ENCODE results near the gene RPS6KA5.
"Not testable (repeated sequence)": the region's sequence is repeated elsewhere in the genome, so short reads cannot be mapped to it uniquely, and the experiment has no call there.

The RPS6KA5 gene

GRCh38 chr14:91027561-91027960, 32.9 kb downstream of the RPS6KA5 start:
- DNase-seq (ENCODE audit: low spot score): no peak

DNA sequence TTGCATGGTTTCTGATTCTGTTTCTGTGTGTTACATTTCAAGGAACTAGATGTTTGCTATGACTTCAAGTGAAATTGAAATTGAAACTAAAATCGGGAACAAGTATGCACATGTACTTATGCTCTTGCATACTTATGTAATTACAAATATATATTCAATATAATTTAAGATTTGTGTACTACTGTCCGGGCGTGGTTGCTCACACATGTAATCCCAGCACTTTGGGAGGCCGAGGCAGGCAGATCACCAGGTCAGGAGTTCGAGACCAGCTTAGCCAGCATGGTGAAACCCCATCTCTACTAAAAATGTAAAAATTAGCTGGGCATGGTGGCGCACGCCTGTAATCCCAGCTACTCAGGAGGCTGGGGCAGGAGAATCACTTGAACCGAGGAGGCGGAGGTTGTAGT, 37.8 kb downstream of the RPS6KA5 start:
- DNase-seq (ENCODE audit: low spot score): not testable (repeated sequence)

- no peak for DNase-seq (ENCODE audit: low spot score)
These were observed 38.3 kb downstream of the RPS6KA5 start for GRCh38 chr14:91021991-91022621.

- no peak for DNase-seq (ENCODE audit: low spot score)
These were observed 39.3 kb downstream of the RPS6KA5 start for GRCh38 chr14:91021115-91021514.

GRCh38 chr14:91019673-91020072, 40.8 kb downstream of the RPS6KA5 start:
- no peak for DNase-seq (ENCODE audit: low spot score)

DNA sequence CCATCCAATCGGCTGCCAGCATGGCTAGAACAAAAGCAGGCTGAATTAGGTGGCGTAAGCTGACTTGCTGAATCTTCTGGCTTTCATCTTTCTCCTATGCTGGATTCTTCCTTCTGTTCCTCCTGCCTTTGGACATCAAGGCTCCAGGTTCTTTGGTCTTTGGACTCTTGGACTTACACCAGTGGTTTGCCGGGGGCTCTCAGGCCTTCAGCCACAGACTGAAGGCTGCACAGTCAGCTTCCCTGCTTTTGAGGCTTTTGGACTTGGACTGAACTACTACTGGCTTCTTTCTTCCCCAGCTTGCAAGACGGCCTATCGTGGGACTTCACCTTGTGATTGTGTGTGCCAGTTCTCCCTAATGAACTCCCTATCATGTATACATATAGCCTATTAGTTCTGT, 42.0 kb downstream of the RPS6KA5 start:
- DNase-seq (ENCODE audit: low spot score): no peak

DNA sequence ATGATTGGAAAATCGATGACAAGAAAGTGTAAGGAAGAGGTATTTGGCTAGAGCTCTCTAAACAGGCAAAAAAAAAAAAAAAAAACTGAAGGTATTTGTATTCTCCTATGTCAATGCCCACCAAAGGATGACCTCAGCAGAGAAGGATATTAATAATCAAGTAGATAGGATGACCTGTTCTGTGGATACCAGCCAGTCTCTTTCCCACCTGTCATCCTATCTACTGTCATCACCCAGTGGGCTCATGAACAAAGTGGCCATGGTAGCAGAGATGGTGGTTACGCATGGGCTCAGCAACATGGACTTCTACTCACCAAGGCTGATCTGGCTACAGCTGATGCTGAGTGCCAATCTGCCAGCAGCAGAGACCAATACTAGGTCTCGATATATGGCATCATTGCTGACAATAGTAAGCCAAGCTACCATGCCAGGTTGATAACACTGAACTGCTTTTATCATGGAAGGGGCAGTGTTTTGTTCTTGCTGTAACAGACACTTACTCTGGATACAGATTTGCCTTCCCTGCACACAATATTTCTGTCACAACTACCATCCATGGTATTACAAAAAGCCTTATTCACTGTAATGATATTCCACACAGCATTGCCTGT, 43.5 kb downstream of the RPS6KA5 start:
- DNase-seq (ENCODE audit: low spot score): no peak

DNA sequence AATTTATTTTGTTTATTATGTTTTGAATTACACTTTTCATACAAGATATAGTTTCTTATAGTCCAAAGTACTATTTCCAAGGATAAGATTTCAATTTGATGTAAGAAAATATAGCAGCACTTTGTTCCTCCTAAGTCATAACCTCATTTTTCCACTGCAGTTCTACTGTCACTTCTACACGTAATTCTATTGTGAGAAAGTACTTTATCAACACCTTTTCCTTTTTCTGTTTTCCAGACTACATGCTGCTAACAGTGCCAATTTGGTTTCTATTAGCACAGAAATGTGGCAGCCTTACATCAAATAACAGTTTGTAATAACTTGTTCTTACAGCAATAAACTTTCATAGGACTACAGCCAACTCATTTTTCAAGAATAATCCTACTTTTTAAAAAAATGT, 45.0 kb downstream of the RPS6KA5 start:
- no peak for DNase-seq (ENCODE audit: low spot score)

DNA sequence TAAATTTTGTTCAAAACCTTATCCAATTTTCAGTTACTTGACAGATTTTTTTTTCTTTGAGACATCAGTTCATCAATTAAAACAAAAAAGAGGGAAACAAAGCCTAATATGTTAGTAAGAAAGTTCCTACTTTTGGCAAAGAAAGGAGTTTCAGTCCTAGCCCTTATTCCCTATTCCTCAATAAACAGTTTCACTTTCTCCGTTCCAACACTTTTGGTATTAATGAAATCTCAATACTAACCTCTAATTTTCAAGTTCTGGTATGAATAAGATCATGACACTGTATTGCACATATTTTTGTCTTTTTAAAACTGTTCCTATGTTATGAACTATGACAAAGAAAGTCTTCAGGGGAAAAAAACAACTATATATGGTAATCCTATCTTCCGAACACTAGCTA, 48.4 kb downstream of the RPS6KA5 start:
- DNase-seq (ENCODE audit: low spot score): no peak

DNA sequence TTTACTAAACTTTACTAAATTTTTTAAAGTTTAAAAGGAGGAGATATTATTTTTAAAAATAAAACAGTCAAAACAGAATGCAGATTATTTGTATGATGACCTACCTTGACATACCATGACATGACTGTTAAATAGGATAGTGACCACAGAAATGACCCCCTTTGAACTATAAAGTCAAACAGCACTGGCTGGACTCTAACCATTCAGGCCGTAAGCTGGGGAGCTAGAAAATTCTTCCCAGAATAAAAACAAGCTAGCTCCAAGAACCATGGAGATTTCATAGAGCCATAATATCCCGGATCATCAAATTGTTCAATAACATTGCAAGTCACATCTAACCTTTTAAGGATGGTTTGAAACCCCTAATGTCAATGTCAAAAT, 50.3 kb downstream of the RPS6KA5 start:
- DNase-seq (ENCODE audit: low spot score): no peak

- DNase-seq (ENCODE audit: low spot score): no peak
These were observed 50.8 kb downstream of the RPS6KA5 start for GRCh38 chr14:91009501-91010152.

DNA sequence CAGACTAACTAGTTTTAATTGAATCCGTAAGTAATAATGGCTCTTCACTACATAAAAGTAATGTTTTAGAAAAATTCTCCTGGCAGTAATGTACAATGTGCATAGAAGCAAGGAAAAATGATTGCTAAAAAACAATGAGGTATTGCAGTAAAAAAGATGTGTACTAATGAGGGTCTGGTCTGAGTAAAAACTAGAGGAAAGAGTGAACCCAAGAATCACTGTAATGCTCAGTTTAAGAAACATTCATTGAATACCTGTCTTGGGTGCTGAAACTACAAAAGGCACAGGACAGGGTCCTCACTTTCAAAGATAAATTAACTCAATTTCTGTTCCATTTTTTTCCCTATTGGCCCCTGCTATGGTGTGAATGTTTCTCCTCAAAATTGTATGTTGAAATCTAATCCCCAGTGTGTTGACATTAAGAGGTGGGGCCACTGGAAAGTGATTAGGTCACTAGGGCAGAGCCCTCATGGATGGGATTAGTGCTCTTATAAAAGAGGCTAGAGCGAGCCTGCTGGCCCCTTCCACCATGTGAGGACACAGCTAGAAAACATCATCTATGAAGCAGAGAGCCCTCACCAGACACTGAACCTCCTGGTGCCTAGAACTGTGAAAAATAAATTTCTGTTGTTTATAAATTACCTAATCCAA, 51.6 kb downstream of the RPS6KA5 start:
- DNase-seq (ENCODE audit: low spot score): no peak

- no peak for DNase-seq (ENCODE audit: low spot score)
These were observed 54.7 kb downstream of the RPS6KA5 start for GRCh38 chr14:91005716-91006115.

DNA sequence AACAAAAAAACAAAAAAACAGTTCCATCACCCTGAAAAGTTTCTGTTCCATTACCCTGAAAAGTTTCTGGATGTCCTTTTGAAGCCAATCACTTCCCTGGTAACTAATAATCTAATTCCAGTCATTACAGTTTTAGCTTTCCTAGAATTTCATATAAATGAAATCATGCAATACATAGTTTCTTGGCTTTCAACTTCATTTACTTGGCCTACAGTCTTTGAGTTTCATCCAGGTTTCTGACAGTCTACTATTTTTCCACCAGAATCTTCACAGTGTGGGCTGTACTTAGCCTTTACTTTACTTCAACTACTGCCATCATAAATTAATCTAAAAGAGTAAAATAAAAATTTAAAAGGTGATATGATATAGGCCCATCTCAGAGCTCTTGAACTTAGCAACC, 55.5 kb downstream of the RPS6KA5 start:
- DNase-seq (ENCODE audit: low spot score): no peak

DNA sequence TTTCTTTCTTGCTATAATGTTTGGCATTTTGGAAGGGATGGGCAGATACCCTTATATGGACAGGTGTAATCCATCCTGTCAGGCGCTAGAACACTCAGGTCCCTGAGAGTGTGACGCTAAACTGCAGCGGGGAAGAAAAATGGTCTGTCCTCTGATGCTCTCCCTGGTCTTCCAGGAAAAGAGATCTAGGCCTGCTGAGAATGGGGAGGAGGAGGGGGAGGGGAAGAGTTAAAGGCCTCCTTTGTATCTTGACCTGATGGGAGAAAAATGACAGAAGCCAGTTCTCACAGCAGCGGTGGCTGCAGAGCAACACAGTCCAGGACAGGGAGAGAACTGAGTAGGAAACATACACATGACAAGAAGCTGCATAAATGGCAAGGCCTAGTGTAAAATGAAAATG, 61.1 kb downstream of the RPS6KA5 start:
- no peak for DNase-seq (ENCODE audit: low spot score)

DNA sequence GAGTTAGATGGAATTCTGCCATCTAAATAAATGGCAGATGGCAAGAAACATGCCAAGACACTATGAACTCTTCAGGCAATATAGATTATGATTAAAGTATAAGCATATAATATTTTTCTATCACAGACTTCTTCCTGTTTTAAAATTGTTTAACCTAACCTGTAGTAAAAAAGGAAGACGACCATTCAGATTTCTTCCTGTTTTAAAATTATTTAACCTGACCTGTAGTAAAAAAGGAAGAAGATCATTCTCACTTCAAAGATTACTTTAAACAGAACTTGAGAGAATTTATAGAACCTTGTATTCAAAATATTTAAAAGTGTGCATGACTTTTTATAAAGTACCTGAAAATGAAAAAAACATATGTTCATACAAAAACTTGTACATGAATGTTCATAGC, 63.5 kb downstream of the RPS6KA5 start:
- no peak for DNase-seq (ENCODE audit: low spot score)

GRCh38 chr14:90995785-90996184, 64.7 kb downstream of the RPS6KA5 start:
- no peak for DNase-seq (ENCODE audit: low spot score)

DNA sequence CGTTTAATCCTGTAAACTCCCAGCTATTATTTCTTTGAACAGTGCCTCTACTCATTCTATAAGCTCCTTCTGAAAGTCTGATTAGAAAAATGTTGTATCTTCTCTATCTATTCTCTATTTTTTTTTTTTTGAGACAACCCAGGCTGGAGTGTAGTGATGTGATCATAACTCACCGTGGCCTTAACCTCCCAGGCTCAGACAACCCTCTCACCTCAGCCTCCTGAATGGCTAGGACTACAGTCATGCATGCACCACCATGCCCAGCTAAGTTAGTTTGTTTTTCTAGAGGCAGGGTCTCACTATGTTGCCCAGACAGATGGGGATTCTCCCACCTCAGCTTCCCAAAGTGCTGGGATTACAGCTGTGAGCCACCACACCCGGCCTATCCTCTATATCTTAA, 66.6 kb downstream of the RPS6KA5 start:
- no peak for DNase-seq (ENCODE audit: low spot score)

- no peak for DNase-seq (ENCODE audit: low spot score)
These were observed 68.6 kb downstream of the RPS6KA5 start for GRCh38 chr14:90991690-90992443.

- no peak for DNase-seq (ENCODE audit: low spot score)
These were observed 70.3 kb downstream of the RPS6KA5 start for GRCh38 chr14:90990141-90990540.

DNA sequence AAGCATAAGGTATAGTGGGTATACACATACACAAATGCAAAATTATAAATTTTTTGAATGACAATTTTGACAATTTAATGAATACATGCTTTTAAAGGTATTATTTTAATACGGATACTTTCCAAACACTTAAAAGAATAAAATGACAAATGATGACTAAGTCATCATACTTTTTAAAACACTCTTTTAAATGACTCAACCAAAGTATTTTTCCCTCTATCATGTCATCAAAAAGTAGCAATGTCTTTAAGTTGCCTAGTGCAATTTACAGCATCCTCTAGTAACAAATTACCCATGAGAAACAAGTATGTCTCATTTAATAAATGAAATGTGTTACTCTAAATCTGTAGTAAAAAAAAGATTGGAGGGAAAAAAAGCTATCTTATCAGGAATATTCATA, 73.3 kb downstream of the RPS6KA5 start:
- no peak for DNase-seq (ENCODE audit: low spot score)

- DNase-seq (ENCODE audit: low spot score): no peak
These were observed 73.9 kb downstream of the RPS6KA5 start for GRCh38 chr14:90986510-90986909.
